Stimulated activated CD8-positive, alpha-beta memory T cell treated with anti-CD3 and anti-CD28 coated beads, Interleukin-15, amount 100 ng/mL, for 48 hours (primary cell): ENCODE results near the gene AKAP8L.

Experiments used
- DNase-seq, 2 donors: peaks; one replicate each; pipeline ENCODE4 v3.0.0-alpha.2; 2020; ENCODE audit warnings: low read depth in 2 of 2

AKAP8L gene

GRCh38 chr19:15436012-15436825 is 17.4 kb upstream of the AKAP8L start:
- DNase-seq, result no peak

- DNase-seq, result no peak
These were observed 14.8 kb upstream of the AKAP8L start for GRCh38 chr19:15433519-15434069.

GRCh38 chr19:15432629-15433518 is 14.1 kb upstream of the AKAP8L start:
- DNase-seq, result peak; percentile 89 to 93

- no peak for DNase-seq
These were observed 13.3 kb upstream of the AKAP8L start for GRCh38 chr19:15432018-15432494.

GRCh38 chr19:15431396-15432017 is 12.7 kb upstream of the AKAP8L start:
- no peak for DNase-seq

GRCh38 chr19:15430526-15431120 is 11.8 kb upstream of the AKAP8L start:
- DNase-seq, result no peak

GRCh38 chr19:15429825-15430467 is 11.2 kb upstream of the AKAP8L start:
- no peak for DNase-seq

GRCh38 chr19:15428956-15429824 is 10.4 kb upstream of the AKAP8L start:
- no peak for DNase-seq

GRCh38 chr19:15427991-15428471 is 9.2 kb upstream of the AKAP8L start:
- DNase-seq, result no peak

GRCh38 chr19:15427350-15427700 is 8.5 kb upstream of the AKAP8L start:
- DNase-seq, result no peak

GRCh38 chr19:15426485-15427349 is 7.9 kb upstream of the AKAP8L start:
- no peak for DNase-seq

- DNase-seq, result no peak
These were observed 6.6 kb upstream of the AKAP8L start for GRCh38 chr19:15425321-15425950.

GRCh38 chr19:15424692-15425272 is 6.0 kb upstream of the AKAP8L start:
- DNase-seq, result no peak

- no peak for DNase-seq
These were observed 5.3 kb upstream of the AKAP8L start for GRCh38 chr19:15424121-15424520.

GRCh38 chr19:15423130-15423529 is 4.3 kb upstream of the AKAP8L start:
- DNase-seq, result no peak

- no peak for DNase-seq
These were observed 3.7 kb upstream of the AKAP8L start for GRCh38 chr19:15422296-15423075.

GRCh38 chr19:15421721-15422260 is 3.0 kb upstream of the AKAP8L start:
- DNase-seq, result no peak
